Stimulated activated CD8-positive, alpha-beta memory T cell treated with anti-CD3 and anti-CD28 coated beads, Interleukin-7, amount 100 ng/mL, for 24 hours (primary cell): ENCODE measurements around the gene TNRC6A.
"Not testable (repeated sequence)": the region's sequence is repeated elsewhere in the genome, so short reads cannot be mapped to it uniquely, and the experiment has no call there.

Experiments used
- DNase-seq: peaks from one replicate; pipeline ENCODE4 v3.0.0-alpha.2; 2020; ENCODE audit warnings: low read depth

TNRC6A gene

GRCh38 chr16:24758373-24758772 is 28.9 kb downstream of the TNRC6A start:
- DNase-seq: no peak

DNA sequence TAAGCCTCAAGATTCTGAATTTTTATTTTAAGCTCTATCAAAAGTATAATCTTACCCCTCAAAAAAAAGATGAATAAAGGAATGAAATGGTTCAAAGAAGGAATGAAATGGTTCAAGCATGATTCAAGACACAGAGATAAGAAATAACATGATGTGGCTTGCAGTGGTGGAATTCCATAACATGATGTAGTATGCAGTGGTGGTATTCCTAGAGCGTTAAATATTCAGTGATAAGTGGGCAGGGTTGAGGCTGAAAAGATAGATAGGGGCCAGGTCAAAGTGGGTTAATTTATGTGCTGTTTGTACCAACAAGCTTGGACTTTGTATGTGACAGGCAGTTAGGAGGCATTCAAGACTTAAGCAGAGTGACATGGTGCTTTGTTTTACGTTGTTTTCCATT is 29.6 kb downstream of the TNRC6A start:
- DNase-seq: no peak

DNA sequence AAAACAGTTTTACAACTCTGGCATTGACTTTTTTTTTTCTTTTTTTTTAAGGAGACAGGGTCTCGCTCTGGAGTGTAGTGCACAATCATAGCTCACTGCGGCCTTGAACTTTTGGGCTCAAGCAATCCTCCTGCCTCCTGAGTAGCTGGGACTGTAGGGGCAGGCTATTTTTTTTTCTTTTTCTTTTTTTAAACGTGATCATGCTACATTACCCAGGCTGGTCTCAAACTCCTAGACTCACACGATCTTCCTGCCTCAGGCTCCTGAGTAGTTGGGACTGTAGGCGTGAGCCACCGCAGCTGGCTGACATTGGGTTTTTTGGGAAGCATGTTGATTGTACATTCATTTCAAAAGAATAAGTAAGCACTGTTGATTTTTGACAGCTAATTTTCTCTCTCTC is 32.1 kb downstream of the TNRC6A start:
- DNase-seq: no peak

DNA sequence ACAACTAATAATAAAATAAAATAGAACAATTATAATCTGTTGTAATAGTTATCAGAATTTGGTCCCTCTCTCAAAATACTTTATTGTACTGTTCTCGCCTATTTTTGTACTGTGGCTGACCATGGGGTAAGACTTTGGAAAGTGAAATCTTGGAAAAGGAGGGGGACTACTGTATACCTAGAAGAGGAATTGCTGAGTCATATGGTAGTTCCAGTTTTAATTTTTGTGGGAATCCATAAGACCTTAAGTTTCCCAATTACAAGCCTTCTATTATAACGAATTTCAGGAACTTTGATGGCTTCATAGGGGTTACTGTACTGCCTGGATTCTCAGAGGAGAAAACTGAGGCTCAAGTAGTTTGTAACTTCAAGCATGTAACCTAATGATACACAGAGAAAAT is 35.5 kb downstream of the TNRC6A start:
- DNase-seq: no peak

DNA sequence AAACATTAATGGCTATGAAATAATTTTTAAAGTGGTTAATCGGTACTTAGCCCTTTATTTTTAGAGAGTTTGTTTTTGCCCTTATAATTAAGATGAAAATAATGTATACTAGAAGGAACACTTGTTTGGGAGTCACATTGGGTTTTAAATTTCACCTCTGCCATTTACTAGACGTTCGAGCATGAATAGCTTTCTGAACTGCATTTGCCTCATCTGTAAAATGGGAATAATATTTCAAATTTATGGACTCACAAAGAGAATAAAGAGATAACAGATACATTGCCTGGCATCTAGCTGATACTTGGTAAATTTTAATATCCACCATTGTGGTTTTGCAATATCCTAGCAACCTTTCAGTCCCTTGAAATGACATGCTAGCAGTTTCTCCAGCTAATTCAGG is 36.6 kb downstream of the TNRC6A start:
- DNase-seq: no peak

DNA sequence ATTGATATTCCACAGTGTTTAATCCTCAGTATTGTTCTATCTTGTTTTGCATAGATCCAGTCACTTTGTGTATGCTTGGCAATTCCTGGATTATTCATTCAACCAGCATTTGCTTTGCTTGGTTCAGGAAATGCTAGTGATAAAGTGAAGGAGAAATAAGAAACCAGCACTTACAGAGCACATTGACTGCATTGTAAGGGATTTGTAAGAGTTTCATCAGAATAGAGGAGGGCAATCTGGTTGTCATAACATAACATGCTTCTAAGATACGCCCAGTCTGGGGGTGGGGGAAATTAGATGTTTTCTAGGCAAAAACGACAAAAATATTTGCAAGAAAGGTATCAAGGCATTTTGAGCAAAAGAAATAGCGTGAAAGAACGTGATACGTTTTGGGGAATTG is 40.4 kb downstream of the TNRC6A start:
- no peak for DNase-seq

- no peak for DNase-seq
Observed at GRCh38 chr16:24771132-24771778, 41.8 kb downstream of the TNRC6A start.

DNA sequence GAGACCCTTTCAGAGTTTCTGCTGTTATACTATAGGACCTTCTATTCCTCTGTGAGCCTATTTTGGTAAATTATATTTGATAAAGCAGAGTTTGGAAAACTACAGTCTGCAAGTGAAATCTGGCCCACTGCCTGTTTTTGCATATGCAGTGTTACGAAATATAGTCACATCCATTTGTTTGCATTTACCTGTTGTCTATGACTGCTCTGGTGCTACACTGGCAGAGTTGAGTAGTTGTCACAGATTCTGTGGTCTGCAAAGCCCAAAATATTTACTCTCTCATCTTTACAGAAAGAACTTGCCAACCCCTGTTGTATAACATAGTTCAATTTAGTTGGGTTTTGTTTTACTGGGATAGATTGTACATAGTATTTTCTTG is 42.3 kb downstream of the TNRC6A start:
- DNase-seq: no peak

GRCh38 chr16:24773771-24774427 is 44.4 kb downstream of the TNRC6A start:
- DNase-seq: no peak

DNA sequence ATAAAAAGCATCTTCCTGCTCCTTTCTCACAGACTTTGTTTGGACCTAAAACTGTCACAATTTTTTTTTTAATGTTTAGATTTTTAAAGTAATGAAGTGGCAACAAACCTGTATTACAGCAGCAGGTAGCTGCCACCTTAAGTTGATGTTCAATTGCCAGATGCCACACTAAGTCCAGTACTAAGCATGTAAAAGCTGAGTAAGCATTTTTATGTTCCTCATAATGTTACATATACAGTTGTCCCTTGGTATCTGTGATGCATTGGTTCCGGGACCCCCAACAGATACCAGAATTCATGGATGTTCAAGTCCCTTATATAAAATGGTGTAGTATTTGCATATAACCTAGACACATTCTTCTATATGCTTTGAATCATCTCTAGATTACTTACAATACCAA is 45.1 kb downstream of the TNRC6A start:
- DNase-seq: no peak

DNA sequence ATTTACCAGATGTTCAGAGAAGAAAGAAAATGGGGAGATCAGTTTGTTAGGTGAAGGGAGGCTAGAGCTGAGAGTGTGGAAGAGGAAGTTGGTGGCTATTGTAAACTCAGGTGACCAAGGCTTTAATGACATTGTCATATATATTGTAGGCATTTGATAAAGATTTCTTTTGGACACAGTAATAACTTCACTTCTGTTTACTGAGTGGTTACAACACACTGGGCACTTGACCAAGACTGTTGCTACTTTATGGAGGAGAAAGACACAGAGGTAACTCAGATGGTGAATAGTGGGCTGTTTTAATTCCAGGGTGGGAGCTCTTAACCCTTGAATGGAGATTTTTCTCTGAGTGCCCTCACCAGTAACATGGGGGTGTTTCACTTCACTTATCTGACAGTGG is 46.0 kb downstream of the TNRC6A start:
- DNase-seq: no peak

DNA sequence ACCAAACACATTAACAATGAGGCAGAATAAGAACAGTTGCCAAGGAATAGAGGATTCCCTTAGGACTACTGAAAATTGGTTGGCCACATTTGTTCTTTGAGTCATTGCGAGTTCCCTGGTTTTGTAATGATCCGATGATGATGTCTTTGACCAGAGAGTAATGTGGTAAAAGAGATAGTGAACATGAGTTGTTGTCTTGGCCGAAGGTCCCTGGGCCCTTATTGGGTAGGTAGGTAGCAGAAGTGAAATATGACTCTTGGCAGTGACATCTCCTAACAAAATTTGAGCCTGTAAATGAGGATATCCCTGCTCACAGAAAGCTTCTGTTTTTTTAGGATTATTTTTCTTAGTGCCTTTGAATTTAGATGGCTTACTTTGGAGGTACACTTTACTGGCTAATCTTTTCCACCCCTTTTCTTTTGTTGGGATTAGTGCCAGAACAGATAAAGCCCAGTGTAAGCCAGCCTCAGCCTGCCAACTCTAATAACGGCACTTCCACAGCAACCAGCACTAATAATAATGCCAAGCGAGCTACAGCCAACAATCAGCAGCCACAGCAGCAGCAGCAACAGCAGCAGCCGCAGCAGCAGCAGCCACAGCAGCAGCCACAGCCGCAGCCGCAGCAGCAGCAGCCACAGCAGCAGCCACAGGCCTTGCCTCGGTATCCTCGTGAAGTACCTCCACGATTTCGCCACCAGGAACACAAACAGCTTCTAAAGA is 47.2 kb downstream of the TNRC6A start:
- no peak for DNase-seq

- DNase-seq: no peak
Observed at GRCh38 chr16:24778671-24779070, 49.2 kb downstream of the TNRC6A start.

GRCh38 chr16:24781256-24781655 is 51.8 kb downstream of the TNRC6A start:
- no peak for DNase-seq

DNA sequence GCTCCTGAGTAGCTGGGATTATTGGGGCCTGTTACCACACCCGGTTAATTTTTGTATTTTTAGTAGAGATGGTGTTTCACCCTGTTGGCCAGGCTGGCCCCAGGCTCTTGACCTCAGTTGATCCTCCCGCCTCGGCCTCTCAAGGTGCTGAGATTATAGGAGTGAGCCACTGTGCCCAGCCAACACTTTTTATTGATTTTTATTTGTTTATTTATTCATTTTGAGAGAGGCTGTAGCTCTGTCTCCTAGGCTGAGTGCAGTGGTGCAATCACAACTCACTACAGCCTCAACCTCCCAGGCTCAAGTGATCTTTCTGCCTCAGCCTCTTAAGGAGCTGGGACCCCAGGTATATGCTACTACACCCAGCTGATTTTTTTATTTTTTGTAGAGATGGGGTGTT is 54.7 kb downstream of the TNRC6A start:
- no peak for DNase-seq

GRCh38 chr16:24789881-24790280 is 60.4 kb downstream of the TNRC6A start:
- DNase-seq: no peak

DNA sequence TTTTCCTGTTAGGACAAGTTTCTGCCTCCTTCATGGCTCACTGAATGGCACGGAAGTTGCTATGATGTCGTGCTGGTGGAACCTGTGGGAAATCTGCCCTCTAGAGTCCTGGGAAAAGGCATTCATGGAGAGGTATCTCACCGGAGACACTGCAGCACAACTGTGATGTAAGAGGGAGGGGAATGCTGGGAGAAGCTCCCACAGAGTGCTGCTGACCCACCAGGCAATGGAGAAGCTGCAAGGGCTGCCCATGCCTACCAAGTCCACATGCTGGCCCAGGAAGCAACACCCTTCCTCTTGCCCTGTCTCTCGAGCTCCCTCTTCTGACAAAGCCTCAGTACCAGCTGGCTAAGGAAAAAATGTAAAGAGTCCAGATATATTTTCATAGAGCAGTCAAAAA is 71.1 kb downstream of the TNRC6A start:
- no peak for DNase-seq

- DNase-seq: no peak
Observed at GRCh38 chr16:24801761-24802302, 72.4 kb downstream of the TNRC6A start.

GRCh38 chr16:24805484-24805883 is 76.0 kb downstream of the TNRC6A start:
- DNase-seq: no peak

DNA sequence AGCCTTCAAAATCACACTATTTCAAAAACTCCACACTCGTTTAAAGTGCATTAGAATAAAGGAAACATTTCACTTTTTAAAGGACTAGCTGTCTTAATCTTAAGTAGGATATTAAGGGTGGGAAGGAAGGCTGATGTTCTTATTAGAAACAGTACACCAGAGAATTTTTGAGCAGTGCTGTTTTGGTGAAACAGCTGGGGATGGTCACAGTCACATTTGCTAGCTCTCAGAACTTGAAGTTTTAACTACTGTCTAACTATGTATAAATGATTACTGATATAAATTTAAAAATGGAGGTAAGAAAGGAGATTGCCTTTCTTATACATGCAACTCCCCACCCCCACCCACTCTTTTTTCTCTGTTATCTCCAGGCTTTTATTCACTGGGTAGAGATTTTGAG is 77.8 kb downstream of the TNRC6A start:
- DNase-seq: no peak

DNA sequence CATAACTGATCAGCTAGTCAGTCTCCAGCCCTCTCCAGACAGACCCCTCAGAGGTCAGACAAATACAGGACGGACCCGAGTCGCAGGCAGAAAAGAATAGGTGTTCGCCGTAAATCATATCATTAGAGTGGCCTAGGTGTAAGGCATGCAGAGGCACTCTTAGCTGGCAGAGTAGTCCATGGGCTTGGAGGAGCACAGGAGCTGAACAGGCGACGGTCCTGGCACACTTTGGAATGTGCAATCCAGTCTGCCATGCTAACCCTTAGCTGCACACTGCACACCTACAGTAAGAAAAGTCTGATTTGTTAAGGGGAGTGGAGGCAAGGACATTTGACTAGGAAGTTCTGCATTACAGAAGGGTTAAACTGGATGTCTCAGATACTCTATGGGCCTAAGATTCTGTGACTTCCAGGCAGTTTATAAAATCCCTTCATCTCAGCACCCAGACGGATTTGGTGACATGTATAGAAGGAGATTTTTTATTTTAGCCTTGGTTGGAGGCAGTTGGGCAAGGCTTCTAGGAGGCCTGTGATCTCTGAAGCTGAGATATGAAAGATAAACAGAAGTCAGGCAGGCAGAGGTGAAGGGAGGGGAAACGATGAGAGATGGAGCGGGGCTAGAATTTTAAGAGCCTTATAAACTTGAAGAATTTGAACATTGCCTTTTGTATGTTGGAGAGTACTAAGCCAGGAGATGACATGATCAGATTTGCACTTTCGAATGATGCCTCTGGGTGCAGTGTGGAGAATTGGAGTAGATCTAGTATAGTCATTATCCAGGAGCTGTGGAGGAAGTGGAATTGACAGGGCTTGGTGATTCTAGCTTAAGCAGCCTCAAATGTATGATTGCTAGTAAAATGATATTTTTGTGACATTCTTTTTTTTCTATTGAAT is 81.7 kb downstream of the TNRC6A start:
- no peak for DNase-seq

GRCh38 chr16:24812813-24813212 is 83.4 kb downstream of the TNRC6A start:
- not testable (repeated sequence) for DNase-seq
